BE2C (cell line): ENCODE results near the gene TMEM108.

Experiments used
- DNase-seq: peaks from one replicate; pipeline ENCODE4 v3.0.0-alpha.2; 2020
- H3K27me3 ChIP-seq: fragments of 250-450 bp; sonication (Bioruptor Pico); 2 replicates; pipeline ENCODE4 v1.5.1; 2020; ENCODE audit warnings: mild to moderate bottlenecking
- H3K36me3 ChIP-seq: fragments of 250-450 bp; sonication (Bioruptor Pico); 2 replicates; pipeline ENCODE4 v1.5.1; 2020; ENCODE audit warnings: mild to moderate bottlenecking
- H3K4me1 ChIP-seq: fragments of 250-450 bp; sonication (Bioruptor Pico); 2 replicates; pipeline ENCODE4 v1.5.1; 2020
- H3K4me3 ChIP-seq: 2 replicates; pipeline ENCODE4 v1.5.1; 2011; ENCODE audit warnings: low read depth, low read length
- H3K9me3 ChIP-seq: fragments of 250-450 bp; sonication (Bioruptor Pico); 2 replicates; pipeline ENCODE4 v1.5.1; 2020
- CTCF ChIP-seq: IDR thresholded peaks from 2 replicates; pipeline ENCODE4 v1.5.1; 2012; ENCODE audit warnings: mild to moderate bottlenecking, low read depth, low read length

TMEM108 gene

DNA sequence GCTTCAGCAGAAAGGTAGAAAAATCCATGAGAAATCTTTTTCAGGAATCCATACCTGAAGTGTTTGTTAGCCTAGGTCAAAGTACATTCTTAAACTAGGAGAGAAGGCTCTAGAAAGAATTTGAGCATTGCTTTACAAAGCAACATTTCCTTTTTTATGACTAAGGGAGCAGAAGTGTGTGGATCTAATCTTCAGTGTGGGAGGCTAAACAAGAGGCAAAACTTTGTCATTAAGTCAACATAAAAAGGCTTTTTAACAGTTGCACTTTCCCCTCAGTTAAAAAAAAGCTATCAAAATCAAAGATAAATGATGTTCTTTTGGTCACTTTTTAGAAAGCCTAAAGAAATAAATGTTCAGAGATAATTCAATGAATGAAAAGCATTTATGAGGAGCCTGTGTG, 154.8 kb downstream of the TMEM108 start:
- Histone ChIP-seq H3K4me1 (peaks cover 22% of the 10 kb centered on the region), H3K36me3 (peaks cover 6% of the 10 kb centered on the region; the same call in 1 of the 2 replicates), H3K9me3 (no peaks in the 10 kb centered on the region), H3K4me3 (no peak overlapping the region), H3K27me3 (no peaks in the 10 kb centered on the region)
- TF ChIP-seq CTCF = no peak
- no peak for DNase-seq

DNA sequence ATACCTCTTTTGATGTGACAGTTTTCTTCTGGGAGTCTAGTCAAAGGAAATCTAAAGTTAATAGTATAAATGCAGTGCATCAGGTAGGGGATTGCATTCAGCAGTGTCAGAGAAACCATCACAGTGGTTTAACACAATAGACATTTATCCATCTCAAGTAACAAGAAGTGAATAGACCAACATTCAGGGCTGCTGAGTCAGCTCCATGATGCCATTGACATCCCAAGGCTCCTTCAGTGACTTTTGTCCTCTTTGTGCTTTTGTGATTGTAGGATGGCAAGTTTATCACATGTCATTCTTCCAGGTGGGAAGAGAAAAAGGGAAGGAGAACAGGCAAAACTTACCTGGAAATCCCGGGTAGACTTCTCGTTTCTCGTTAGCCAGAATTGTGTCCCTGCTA, 158.3 kb downstream of the TMEM108 start:
- no peaks in the 10 kb centered on the region for H3K27me3 ChIP-seq
- TF ChIP-seq CTCF = no peak
- DNase-seq = no peak
- peaks cover 19% of the 10 kb centered on the region for H3K36me3 ChIP-seq
- peaks cover 7% of the 10 kb centered on the region for H3K4me1 ChIP-seq
- H3K9me3 ChIP-seq = peaks cover 8% of the 10 kb centered on the region
- no peak overlapping the region for H3K4me3 ChIP-seq

DNA sequence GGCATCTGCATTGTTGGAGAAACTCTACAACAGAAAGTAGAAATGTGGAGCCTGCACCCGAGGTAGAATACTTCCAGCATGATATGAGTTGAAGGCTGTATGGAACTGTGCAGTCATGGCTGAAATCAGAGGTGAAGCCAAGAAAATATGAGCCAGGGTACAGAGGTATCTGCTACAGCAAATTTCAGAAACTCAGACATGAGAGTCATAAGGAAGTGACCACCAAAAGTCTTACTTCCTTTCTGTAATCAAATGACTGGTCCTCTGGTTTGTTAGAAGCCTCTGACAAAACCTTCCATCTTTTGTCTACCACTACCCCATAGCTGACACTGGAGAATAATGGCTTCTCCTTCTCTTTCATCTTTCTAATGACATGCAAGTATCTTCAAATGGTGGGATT, 159.4 kb downstream of the TMEM108 start:
- Histone ChIP-seq H3K4me1 (no peaks in the 10 kb centered on the region; the same call in 1 of the 2 replicates), H3K4me3 (no peak overlapping the region)

GRCh38 chr3:133206921-133207320, 168.7 kb downstream of the TMEM108 start:
- Histone ChIP-seq H3K27me3 (no peaks in the 10 kb centered on the region), H3K4me3 (no peak overlapping the region), H3K4me1 (peaks cover 18% of the 10 kb centered on the region), H3K9me3 (no peaks in the 10 kb centered on the region), H3K36me3 (peaks cover 3% of the 10 kb centered on the region; the same call in 1 of the 2 replicates)
- DNase-seq = no peak
- TF ChIP-seq CTCF = no peak

More for the DNA sequence above, 159.4 kb downstream of the TMEM108 start:
- no peak for TF ChIP-seq CTCF
- Histone ChIP-seq H3K9me3 (peaks cover 10% of the 10 kb centered on the region), H3K36me3 (peaks cover 20% of the 10 kb centered on the region), H3K27me3 (no peaks in the 10 kb centered on the region)
- no peak for DNase-seq

DNA sequence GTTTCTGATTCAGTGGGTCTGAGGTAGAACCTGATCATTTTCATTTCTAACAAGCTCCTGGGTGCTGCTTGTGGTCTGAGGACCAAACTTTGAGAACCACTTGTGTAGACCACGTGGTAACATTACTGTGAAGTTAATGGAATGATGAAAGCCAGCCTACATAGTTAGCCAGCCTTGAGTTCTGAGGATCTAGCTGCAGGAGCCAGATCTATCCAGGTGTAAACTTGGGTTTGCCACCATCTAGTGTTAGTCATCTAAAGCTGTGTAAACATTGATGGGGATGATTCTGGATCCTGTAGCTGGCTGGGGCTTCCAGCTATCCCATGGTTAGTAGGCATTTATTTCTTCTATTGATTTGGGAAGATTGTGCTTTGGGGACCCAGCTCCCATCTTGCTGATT, 170.0 kb downstream of the TMEM108 start:
- no peaks in the 10 kb centered on the region for H3K9me3 ChIP-seq
- H3K4me1 ChIP-seq = peaks cover 18% of the 10 kb centered on the region
- DNase-seq = no peak
- H3K4me3 ChIP-seq = no peak overlapping the region
- H3K36me3 ChIP-seq = peaks cover 3% of the 10 kb centered on the region; the same call in 1 of the 2 replicates
- no peaks in the 10 kb centered on the region for H3K27me3 ChIP-seq
- TF ChIP-seq CTCF = no peak

- no peak for TF ChIP-seq CTCF
- Histone ChIP-seq H3K4me1 (peaks cover 23% of the 10 kb centered on the region), H3K9me3 (no peaks in the 10 kb centered on the region), H3K27me3 (no peaks in the 10 kb centered on the region), H3K4me3 (no peak overlapping the region), H3K36me3 (peaks cover 3% of the 10 kb centered on the region; the same call in 1 of the 2 replicates)
- DNase-seq = no peak
These were observed 171.8 kb downstream of the TMEM108 start for GRCh38 chr3:133209871-133210550.
